Measurements from ENCODE around the gene TOR1B. TPM values are rescaled to one million over a fixed set of nuclear protein-coding genes. Genes with fewer than 3 reads are reported as not detected.
A peak's percentile ranks its signal among the peaks of the same experiment; 100 is the strongest.
"Not testable (repeated sequence)": the region's sequence is repeated elsewhere in the genome, so short reads cannot be mapped to it uniquely, and the experiment has no call there.

Gene TOR1B, protein sequence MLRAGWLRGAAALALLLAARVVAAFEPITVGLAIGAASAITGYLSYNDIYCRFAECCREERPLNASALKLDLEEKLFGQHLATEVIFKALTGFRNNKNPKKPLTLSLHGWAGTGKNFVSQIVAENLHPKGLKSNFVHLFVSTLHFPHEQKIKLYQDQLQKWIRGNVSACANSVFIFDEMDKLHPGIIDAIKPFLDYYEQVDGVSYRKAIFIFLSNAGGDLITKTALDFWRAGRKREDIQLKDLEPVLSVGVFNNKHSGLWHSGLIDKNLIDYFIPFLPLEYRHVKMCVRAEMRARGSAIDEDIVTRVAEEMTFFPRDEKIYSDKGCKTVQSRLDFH
- total RNA-seq, result 24.4 TPM

DNA sequence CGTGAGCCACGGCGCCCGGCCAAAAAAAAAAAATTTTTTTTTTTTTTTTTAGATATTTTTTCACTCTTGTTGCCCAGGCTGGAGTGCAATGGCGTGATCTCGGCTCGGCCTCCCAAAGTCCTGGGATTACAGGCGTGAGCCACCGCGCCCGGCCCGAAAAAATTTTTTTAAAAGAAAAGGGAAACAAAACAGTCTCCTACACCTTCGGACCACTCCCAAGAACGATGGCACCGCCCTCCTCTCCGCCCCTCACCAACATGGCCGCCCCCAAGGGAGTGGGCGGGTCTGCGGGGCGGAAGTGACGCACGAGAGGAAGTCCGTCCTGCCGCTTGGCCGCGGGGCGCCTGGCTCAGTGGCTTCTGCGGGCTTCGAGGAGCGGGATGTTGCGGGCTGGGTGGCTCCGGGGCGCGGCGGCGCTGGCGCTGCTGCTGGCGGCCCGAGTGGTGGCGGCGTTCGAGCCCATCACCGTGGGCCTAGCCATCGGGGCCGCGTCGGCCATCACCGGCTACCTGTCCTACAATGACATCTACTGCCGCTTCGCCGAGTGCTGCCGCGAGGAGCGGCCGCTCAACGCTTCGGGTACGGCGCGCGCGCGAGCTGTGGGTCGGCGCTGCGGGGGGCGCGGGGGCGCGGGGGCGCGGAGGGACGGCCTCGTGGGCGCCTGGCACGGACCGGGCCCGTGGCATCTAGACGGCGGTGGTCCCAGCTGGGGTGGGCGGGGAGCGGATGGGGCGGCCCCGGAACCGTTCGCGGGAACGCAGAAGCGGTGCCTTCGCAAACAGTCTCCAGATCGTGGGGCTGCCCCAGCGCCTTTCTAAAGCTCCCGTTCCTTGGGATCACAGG lies at the start of gene TOR1B:
Gene TOR1B, plus strand, starts transcription at position 352 of the 843 bp plus-strand sequence. Its CDS starts 29 bp downstream, at position 381.
- DNase-seq, result peak; percentile 98

DNA sequence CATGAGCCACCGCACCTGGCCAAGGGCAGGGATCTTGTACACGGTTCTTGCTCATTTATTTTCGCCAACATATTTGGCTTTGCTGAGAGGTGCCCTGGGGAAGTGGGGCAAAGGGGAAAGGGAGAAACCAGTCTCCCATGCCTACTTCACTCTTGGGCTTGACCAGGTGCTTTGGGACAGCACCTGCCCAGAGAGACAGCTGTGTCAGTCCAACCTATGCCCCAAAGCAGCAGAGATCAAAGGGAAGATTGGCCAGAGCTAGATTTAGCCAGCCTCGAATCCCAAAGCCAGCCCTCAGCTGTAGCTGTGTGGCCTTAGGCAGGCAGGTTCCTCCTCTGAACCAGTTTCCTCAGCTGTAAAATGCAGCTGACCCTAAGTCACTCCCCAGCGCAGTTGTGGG lies 47.8 kb upstream of the TOR1B start:
- DNase-seq, result no peak

DNA sequence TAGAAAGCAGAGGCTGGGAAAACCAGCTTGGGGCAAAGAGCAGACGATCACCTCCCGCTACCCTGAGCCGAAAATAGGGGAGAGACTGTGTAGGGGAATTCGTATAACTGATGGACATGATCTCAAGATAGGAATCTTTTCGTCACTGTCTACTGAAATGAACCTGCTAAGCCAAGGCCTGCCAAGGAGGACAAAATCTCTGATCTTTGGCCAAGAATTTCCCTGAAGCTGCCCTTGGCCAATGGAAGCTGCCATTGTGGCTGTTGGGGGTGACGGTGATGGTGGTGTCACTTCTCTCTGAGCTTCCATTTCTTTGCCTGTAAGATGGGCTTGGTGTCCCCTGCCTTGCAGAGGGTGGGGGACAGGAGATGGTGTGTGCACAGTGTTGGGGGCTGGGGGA lies 46.8 kb upstream of the TOR1B start:
- no peak for DNase-seq

DNA sequence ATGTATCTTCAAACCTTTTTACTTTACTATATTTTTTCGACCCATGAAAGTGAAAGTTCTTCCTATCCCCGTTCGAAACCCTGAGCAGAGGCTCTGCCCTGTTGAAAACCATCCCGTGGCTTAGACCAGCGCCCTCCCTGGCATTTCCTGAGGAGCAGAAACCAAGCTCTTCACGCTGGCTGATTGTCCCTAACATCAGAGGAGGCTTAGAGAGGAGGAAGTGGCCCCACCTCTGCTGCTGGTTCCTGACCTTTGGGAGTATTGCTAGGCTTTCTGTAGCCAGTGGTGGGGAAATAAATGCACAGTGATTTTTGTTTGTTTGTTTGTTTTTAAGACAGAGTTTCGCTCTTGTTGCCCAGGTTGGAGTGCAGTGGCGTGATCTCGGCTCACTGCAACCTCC lies 45.9 kb upstream of the TOR1B start:
- no peak for DNase-seq

DNA sequence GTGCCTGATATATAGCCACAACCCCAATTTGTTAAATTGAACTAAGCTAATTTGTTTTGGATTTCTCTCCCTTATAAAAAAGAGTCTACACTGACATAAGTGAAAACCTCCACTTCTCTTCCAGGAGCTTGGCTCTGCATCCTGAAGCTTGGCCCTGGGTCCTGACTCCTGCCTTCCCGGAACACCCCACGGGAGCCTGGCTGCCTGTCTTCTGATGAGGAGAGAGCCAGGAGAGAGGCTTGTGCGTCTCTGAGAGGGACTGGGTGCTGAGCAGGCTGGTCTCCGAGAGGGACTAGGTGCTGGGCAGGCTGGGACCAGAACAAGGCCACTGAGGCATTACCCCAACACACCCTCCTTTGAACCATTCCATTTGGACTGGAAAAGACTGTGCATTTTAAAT lies 43.7 kb upstream of the TOR1B start:
- DNase-seq, result no peak

DNA sequence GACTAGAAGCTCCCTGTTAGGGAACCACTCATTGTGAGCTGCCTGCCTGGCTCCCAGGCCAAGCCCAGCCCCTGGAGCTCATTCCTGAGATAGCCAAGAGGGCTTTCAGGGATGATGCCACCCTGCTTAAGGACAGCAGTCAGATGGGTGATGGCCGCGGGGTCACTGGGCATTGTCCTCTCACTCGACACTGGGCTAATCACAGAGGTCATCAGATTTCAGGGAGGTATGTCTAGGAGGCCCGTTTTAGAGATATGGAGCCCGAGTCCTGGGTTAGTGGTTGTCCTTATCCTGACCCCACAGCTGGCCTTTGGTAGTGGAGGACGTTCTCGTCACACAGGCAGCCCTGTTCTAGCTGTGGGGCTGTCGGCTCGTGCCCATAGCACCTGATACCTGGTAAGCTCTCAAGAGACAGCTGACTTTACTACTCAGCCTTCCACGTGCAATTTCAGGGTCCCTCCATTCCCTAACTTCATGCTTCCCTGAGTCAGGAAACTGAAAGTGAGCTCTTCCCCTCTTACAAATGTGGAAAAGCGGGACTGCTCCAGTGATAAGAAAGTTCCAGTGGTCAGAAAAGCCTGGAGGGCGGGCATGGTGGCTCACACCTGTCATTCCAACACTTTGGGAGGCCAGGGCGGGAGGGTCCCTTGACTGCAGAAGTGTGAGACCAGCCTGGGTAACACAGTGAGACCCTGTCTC lies 43.0 kb upstream of the TOR1B start:
- DNase-seq, result no peak

DNA sequence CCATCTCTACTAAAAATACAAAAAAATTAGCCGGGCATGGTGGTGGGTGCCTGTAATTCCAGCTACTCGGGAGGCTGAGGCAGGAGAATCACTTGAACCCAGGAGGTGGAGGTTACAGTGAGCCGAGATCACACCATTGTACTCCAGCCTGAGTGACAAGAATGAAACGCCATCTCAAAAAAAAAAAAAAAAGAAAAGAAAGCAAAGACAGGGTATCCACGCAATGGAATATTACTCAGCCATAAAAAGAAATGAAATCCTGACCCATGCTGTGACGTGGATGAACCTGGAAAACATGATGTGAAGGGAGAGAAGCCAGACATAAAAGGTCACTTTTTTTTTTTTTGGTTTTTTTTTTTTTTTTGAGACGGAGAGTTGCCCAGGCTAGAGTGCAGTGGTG lies 42.2 kb upstream of the TOR1B start:
- DNase-seq, result not testable (repeated sequence)

DNA sequence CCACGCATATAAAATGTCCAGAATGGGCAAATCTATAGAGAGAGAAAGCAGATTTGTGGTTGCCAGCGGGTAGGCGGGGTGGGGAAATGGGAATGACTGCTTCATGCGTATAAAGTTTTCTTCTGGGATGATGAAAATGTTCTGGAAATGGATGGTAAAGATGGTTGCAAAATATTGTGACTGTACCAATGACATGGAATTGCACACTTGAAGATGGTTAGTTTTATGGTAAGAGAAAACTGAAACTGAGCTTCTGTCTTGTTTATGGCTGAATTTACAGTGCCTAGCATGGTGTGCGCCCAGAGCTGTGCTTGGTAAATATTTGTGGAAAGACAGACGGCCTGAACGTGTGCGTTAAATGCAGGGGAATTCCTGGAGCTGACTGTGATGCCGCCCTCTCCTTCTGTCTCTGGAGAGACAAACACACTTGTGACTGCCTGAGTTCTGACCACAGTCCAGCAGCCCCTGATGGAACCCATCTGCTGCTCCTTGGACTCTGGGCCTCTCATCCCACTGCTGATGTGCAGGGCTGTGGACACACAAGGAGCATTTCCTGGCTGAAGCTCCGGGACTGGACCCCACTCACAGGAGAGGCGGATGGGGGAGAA lies 41.6 kb upstream of the TOR1B start:
- peak; percentile 48 for DNase-seq

DNA sequence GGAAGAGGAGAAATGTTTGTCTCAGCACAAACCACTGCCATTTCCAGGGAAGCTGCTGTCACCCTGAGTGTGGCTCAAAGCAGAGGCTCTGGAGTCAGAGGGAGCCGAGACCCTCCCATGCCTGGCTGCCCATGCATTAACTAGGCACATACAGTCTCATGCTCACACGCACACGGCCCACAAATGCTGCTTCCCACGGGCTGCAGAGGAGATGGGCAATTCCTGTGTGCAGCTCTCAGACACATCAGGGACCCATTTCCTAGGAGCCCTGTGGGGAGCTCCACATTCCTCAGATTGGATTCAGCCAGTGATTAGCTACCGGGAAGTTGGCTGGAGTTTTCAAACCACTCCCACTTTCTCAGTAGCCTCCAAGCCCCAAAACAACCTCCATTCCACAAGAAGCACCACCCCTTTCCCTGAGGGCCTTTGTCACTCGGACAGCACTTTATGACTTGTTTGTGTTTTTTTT lies 41.0 kb upstream of the TOR1B start:
- peak; percentile 30 for DNase-seq

DNA sequence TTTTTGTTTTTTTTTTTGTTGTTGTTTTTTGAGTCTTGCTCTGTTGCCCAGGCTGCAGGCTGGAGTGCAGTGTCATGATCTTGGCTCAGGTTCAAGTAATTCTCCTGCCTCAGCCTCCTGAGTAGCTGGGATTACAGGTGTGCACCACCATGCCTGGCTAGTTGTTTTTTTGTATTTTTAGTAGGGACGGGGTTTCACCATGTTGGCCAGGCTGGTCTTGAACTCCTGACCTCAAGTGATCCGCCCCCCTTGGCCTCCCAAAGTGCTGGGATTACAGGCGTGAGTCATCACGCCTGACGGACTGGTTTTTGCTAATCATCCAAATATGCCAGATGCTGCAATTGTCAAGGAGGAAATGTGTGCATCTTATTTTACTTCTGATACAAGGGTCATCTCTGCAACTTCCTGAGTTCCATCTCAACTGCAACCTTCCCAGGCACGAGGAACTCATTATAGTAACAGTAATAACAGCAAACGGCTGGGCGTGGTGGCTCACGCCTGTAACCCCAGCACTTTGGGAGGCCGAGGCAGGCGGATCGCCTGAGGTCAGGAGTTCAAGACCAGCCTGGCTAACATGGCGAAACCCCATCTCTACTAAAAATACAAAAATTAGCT lies 40.5 kb upstream of the TOR1B start:
- DNase-seq, result peak; percentile 32

DNA sequence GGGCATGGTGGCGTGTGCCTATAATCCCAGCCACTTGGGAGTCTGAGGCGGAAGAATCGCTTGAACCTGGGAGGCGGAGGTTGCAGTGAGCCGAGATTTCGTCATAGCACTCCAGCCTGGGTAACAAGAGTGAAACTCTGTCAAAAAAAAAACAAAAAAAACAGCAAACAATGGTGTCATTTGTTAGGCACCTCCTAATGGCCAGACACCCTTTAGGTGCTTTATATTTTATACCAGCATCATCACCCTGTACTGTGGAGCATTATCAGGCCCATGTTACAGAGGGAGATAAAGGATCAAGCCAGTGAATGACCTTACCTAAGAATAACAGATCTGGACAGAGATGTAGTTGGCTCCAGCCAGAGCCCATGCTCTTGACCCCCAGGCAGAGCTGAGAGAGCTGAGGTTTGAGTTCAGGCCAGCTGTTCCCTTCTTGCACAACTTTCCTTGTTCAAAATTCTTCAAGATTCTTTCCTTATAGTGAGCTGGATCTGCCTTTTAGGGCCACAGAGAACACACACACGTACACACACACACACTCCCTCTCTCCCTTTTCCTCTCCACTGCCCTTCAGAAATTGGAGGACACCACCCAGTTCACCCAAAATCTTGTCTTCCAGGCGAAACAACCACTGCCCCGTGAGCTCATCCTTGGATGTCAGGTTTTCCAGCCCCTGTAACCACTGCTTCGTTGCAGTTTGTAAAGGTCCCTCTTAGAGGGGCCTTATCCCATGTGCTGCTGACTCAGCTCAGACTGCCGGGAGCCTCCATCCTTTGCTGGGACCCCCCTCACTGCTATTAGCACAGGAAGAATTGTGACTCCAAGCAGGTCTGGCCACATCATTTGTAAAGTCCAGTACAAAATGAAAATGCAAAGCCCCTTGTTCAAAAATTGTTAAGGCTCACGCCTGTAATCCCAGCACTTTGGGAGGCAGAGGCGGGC lies 39.7 kb upstream of the TOR1B start:
- peak; percentile 21 for DNase-seq

DNA sequence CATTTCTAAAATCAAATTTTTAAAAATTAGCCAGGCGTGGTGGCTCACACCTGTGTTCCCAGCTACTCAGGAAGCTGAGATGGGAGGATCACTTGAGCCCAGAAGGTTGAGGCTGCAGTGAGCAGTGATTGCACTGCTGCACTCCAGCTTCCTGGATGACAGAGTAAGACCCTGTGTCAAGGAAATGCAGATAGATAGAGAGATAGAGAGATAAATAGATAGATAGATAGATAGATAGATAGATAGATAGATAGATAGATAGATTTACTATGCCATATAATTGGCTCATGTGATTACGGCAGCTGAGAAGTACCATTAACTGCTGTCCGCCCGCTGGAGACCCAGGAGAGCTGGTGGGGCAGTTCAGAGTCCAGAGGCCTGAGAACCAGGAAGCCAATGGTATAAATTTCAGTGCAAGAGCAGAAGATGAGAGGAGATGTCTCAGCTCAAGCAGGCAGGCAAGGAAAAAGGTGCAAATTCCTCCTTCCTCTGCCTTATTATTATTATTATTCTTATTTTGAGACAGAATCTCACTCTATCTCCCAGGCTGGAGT lies 37.1 kb upstream of the TOR1B start:
- no peak for DNase-seq

DNA sequence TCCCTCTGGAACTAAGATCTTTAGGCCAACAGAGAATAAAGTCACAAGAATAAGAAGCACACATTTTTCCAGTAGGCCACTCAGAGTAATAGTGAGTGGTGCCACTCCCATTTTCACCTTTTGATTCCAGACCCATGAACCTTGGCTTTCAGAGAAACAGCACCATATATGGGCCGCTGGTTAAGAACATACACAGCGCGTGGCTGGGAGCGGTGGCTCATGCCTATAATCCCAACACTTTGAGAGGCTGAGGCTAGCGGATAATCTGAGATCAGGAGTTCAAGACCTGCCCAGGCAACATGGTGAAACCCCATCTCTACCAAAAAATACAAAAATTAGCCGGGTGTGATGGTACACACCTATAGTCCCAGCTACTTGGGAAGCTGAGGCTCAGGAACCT lies 34.5 kb upstream of the TOR1B start:
- no peak for DNase-seq

DNA sequence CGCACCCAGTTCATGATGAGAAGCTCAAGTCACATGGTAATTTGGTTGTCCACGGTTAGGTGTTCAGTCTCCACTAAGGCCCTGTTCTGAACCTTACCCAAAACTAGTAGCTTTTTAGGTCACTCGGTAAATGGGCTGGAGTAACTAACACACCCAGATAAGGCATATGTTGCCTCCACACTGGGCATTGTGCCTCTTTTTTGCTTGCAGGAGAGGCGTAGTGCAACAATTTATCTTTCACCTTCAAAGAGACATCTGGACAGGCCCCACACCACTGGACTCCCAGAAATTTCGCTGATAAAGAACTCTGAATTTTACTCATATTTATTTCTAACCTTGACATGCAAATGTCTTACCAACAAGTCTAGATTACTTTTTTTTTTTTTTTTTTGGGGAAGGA lies 33.3 kb upstream of the TOR1B start:
- DNase-seq, result no peak

DNA sequence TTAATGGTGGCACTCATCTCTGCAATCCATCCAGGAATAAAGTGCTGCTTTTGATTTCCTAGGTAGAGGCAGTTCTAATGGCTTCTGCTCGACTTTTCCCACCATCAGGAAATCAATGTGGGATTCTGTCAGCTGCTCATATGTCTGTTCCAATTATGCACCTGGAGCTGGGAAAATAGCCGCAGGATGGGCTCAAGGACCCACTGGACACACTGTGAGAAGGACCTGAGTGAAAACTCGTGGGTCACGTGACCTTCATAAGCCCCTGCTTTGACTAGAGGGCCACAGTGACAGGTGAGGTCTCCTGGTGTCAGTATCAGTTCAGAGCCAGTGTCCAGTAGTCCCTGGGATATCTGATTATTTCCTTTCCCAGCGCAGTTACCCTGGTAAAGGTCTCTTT lies 32.2 kb upstream of the TOR1B start:
- DNase-seq, result no peak

DNA sequence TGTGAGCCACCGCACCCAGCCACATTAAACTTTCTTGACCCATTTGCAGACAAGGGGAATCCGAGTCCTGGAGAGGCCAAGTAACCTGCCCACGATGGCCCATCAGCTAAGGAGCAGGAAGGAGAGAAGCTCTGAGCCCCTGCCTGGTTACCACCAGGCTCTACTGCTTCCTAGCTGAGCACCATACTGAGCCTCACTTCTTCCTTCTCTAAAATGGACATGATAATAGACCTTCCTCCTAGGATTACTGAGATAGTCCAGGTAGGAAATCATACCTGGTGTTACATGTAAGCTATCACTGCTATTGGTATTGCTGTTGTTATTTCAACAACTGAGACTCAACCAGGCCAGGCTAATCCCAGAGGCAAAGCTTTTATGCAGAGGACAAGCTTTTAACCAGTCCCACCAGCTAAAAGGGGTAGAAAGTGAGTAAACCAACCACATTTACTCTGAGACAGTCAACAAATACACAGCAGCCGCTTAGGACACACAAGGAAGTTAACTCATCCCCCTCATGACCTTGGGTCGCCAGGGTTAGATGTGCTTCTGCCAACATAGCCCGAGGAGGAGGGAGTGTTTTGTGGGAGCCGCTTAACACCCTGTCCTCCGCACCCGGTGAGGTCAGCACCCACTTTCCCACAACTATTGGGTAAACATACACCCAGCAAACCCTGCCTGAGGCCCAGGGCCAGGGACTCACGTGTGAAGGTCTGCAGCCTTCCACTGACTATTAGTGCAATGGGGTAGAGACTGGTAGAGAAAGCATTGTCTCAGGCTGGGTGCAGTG lies 29.5 kb upstream of the TOR1B start:
- no peak for DNase-seq

DNA sequence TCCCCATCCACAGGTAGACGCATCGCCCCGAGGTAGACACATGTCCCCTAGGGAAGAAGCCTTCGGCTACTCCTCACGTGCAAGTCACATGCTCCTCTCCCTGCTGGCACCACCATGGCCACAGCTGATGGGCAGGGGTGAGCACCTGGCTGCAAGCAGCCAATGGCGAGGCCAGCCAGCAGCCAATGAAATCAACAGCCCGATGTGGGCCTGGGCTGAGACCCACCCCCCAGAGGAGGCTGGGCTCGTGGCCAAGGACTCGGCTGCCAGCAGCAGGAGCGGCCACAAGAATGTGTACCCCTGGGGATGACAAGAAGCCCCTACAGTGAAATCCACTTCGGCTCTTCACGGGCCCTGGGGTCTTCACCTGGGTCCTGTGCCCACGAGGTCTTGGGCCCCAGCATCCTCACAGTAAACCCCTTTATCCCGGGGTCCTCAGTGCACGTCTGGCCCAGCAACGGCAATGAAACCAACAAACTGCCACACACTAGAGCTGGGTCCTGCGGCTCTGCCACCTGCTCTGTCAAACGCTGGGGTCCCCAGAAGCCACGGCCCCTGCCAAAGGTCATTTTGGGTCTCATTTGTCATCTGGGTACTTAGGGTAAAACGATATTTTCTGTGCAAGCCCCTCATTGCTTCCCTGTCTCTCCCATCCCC lies 28.1 kb upstream of the TOR1B start:
- DNase-seq, result no peak

DNA sequence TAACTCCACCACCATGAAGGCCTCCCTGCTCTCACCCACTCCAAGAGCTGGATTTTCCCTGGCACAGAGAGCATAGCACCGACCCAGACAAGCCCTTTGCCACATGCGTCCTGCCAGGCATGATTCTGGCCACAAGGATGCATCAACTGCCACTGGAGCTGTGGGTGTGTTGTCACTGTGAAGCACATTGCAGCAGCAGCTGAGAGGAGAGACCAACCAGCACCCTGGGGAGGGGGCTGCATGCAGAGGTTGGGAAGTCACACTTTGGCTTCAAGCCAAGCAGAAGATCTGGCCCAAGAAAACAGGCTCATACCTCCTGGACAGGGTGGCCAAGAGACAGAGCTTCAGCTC lies 27.6 kb upstream of the TOR1B start:
- DNase-seq, result no peak

DNA sequence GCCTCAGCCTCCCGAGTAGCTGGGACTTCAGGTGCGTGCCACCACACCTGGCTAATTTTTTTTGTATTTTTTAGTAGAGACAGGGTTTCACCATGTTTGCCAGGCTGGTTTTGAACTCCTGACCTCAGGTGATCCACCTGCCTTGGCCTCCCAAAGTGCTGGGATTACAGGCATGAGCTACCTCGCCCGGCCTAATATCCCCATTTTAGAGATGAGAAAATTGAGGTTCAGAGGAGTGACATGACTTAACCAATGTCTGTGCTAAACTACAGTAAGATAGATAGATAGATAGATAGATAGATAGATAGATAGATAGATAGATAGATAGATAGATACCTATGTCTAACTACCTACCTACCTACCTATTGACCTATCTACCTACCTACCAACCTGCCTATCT lies 26.9 kb upstream of the TOR1B start:
- DNase-seq, result not testable (repeated sequence)
